ENCODE data around the gene ECE1.
"Not testable (repeated sequence)": the region's sequence is repeated elsewhere in the genome, so short reads cannot be mapped to it uniquely, and the experiment has no call there.

The ECE1 gene

DNA sequence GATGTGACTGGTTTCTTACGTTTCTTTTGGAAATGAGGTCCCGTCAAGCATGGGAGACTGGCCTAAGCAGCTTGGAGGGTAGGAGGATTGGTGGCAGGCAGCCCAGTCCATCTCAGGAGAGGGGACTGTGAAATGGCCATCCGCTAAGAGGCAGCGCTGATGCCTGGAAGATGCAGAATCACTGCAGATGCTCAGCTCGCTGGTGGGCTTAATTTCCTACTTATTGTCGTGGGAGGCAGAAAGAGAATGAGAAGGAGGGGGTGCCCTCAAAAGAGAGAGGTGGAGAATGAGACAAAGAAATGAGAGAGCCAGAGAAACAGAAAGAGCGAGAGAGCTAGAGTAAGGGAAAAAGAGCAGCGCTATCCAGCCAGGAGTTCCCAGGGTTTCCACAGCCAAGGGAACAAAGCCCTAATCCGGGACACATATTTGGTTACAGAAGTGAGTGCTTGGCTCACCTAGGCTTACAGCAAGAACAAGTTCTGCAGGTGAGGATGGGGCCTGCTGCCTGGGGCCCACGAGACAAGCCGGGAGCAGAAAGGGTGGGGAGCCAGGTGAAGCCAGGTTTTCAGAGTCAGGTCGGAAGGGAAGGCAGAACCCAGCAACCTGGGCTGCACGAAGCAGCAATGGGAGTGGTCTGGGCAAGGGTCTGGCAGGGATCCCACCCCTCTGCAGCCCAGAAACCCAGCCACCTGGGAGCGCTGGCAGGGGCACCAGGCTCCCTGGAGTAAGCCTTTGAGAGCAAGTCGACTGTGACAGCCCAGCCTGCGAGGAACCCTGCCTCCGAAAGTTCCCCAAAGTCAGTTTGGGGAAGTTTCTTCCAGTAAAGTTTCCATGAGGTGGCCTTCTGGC is 5.8 kb downstream of the ECE1 start:
- Mint-ChIP-seq H3K36me3 (peaks cover 17% of the 10 kb centered on the region), H3K4me1 (peaks cover 47% of the 10 kb centered on the region), H3K4me3 (peak overlapping the region; percentile 61), H3K27me3 (no peaks in the 10 kb centered on the region), H3K27ac (peak overlapping the region; percentile 79), H3K9me3 (no peaks in the 10 kb centered on the region)
- ATAC-seq (ENCODE audit: low read depth) (peak; percentile 42), DNase-seq (ENCODE audit: low spot score in 2 of 2) (no peak)

DNA sequence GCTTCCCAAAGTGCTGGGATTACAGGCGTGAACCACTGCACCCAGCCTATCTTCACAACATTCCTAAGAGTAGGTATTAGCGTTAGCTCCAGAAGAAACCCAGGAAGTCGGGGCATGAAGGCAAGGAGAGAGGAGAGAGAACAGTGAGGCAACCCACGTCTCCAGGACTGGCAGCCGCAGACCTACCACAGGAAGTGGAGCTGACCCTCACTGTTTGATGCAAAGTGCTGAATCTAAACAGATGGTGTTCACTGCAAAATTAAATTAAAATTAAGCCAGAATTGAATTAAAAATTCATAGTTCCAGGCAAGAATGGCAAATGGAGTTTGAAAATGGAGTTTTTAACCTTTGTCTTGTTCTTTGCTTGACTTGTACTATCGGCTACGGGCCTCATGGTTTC is 6.7 kb downstream of the ECE1 start:
- ATAC-seq (ENCODE audit: low read depth) (no peak), DNase-seq (ENCODE audit: low spot score in 2 of 2) (no peak)
- Mint-ChIP-seq H3K27ac (no peak overlapping the region), H3K4me1 (peaks cover 40% of the 10 kb centered on the region), H3K4me3 (peak overlapping the region; percentile 7), H3K9me3 (no peaks in the 10 kb centered on the region), H3K27me3 (no peaks in the 10 kb centered on the region), H3K36me3 (peaks cover 17% of the 10 kb centered on the region)

DNA sequence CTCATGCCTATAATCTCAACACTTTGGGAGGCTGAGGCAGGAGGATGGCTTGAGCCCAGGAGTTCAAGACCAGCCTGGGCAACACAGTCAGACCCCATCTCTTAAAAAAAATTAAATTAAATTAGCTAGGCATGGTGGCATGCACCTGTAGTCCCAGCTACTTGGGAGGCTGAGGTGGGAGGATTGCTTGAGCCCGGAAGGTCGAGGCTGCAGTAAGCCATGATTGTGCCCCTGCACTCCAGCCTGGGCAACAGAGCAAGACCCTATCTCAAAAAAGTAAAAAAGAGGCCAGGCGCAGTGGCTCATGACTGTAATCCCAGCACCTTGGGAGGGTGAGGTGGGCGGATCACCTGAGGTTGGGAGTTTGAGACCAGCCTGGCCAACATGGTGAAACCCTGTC is 8.2 kb downstream of the ECE1 start:
- H3K27ac Mint-ChIP-seq; H3K9me3 Mint-ChIP-seq; H3K27me3 Mint-ChIP-seq; DNase-seq (ENCODE audit: low spot score in 2 of 2); ATAC-seq (ENCODE audit: low read depth); H3K4me3 Mint-ChIP-seq: not testable (repeated sequence)
- H3K36me3 Mint-ChIP-seq = peaks cover 20% of the 10 kb centered on the region
- peaks cover 31% of the 10 kb centered on the region for H3K4me1 Mint-ChIP-seq

DNA sequence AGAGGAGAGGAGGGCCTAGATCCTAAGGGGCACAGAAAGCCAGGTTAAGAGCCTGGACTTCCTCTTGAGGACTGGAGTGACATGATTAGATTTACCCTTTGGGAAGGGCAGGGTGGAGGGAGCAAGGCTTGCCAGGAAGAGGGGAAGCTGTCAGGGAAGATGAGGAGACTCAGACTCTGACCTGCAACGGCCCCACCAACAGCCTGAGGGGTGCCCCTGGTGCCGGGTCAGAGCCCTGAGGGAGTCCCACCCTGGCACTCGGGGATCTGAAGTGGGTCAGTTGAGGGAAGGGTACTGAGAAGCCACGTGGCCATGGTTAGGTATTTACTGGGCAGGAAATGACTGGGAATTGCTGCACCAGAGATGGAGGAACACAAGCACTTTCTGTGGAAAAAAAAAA is 9.8 kb downstream of the ECE1 start:
- H3K4me1 Mint-ChIP-seq = peaks cover 30% of the 10 kb centered on the region
- H3K4me3 Mint-ChIP-seq = peak overlapping the region; percentile 63
- no peaks in the 10 kb centered on the region for H3K27me3 Mint-ChIP-seq
- H3K27ac Mint-ChIP-seq = peak overlapping the region; percentile 93
- ATAC-seq (ENCODE audit: low read depth) (no peak), DNase-seq (ENCODE audit: low spot score in 2 of 2) (no peak)
- H3K9me3 Mint-ChIP-seq = no peaks in the 10 kb centered on the region
- H3K36me3 Mint-ChIP-seq = peaks cover 20% of the 10 kb centered on the region

DNA sequence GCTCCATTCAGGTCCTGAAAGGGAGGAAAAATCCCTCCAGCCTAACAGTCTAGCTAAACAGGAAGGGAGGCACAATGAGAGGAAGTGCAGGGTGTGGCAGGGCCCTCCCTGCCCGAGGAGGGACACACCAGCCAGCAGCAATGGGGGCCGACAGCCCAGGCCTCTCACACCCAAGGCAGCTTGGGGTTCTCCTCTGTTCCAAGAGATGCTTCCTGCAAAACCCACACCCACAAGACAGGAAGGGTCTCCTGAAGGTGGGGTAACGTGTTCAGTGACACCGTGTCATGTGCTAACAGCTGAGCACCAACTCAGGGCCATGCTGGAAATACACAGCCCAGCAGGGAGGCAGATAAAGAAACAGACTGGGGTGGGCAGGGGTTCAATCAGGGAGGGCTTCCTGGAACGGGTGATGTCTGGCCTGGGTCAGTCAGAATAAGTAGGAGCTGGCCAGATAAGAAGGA is 10.2 kb downstream of the ECE1 start:
- H3K27me3 Mint-ChIP-seq = no peaks in the 10 kb centered on the region
- peak overlapping the region; percentile 93 for H3K27ac Mint-ChIP-seq
- H3K4me1 Mint-ChIP-seq = peaks cover 27% of the 10 kb centered on the region
- peaks cover 20% of the 10 kb centered on the region for H3K36me3 Mint-ChIP-seq
- H3K4me3 Mint-ChIP-seq = peak overlapping the region; percentile 63
- ATAC-seq (ENCODE audit: low read depth) (peak; percentile 63), DNase-seq (ENCODE audit: low spot score in 2 of 2) (no peak)
- no peaks in the 10 kb centered on the region for H3K9me3 Mint-ChIP-seq

DNA sequence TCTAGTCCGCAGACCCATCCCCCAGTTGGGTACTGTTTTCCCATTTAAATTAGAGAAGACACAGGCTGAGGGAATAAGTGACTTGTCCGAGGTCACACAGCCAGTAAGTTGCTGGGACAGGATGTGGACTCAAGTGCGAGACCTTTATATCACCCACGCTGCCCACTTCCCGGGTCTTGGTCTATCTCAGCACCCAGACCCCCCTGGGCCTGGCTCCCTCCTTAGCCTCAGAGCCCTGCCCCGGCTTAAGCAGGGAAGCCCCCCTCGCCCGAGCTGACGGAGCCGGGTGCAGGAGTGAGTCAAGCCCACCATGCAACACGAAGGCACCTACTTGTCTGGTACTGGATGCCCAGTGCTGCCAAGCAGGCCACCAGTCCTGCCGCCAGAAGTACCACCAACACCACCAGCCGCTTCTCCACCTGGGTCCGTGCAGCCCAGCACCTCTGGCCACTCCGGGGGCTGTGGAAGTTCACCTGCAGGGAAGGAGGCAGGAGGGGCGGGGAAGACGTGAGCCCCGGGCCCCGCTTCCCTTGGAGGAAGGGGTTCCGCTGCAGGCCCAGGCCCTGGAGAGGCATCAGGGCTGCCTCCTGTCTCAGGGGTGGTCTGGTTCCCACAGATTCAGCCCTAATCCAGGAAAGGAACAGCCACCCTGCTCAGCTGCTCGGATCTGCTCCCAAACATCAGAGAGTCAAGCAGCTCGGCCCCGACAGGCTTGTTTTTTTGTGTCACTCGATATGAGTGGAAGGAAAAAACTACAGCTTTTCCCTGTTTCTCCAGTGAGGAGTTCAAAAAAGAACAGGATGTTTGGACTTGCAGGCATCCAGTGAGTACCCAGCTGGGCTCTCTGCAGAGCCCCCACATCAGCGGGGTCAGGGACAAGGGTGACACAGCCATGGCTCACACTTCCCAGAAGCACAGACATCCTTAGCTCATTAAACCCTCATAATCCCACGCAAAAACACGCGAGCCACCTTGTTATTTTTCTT is 11.1 kb downstream of the ECE1 start:
- Mint-ChIP-seq H3K9me3 (no peaks in the 10 kb centered on the region), H3K27ac (peak overlapping the region; percentile 93), H3K36me3 (peaks cover 27% of the 10 kb centered on the region), H3K4me3 (peak overlapping the region; percentile 63), H3K27me3 (no peaks in the 10 kb centered on the region), H3K4me1 (peaks cover 21% of the 10 kb centered on the region)
- ATAC-seq (ENCODE audit: low read depth) (no peak), DNase-seq (ENCODE audit: low spot score in 2 of 2) (no peak)

DNA sequence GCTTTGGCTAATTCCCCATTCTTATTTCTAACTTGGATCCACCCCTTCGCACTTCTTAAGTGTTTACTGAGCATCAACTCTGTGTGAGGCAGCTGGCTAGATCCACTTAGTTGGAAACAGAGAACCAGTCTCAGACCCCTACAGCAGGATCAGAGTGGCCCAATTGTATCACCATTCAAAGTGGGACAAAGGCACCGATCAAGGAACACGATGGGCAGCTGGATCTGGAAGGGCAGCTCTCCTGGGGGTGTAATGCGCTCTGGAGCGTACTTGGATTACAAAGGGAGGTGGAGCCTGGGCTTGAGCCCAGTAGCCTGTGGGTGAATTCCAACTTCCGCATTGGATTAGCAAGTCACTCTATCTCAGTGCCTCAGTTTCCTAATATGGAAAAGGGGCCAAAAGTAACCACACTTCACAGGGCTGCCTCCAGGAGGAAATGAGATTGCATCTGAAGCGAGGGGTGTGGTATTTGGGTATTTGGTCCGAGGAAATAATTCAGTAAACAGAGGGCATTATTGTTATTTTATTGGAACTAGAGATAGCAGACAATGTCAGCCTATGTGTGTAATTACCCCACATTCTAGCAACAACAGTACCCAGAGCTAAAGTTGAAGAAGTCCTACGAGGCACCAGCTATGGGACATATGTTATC is 11.9 kb downstream of the ECE1 start:
- Mint-ChIP-seq H3K27me3 (no peaks in the 10 kb centered on the region), H3K4me3 (no peak overlapping the region), H3K36me3 (peaks cover 26% of the 10 kb centered on the region), H3K27ac (no peak overlapping the region), H3K4me1 (peaks cover 16% of the 10 kb centered on the region), H3K9me3 (no peaks in the 10 kb centered on the region)
- ATAC-seq (ENCODE audit: low read depth) (no peak), DNase-seq (ENCODE audit: low spot score in 2 of 2) (no peak)

DNA sequence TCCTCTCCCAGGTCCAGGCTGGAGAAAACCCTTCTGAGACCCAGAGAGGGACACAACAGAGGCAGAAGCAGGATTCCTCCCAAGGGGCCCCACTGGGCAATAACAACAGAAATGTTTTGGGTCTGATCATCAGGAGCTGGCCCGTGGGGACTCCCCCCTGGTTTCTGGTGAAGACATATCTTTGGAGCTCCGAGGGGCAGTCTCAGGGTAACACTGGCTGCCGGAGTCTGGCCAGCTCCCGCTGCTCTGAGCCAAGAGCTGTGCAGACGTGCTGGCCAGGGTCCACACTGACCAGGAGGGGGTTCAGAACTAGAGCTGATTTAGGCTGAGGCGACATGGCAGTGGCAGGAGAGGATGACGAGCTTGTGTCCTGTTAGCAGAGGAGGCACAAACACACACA is 13.1 kb downstream of the ECE1 start:
- Mint-ChIP-seq H3K4me3 (no peak overlapping the region), H3K9me3 (no peaks in the 10 kb centered on the region), H3K27me3 (no peaks in the 10 kb centered on the region), H3K4me1 (peaks cover 12% of the 10 kb centered on the region), H3K27ac (peak overlapping the region; percentile 3), H3K36me3 (peaks cover 22% of the 10 kb centered on the region)
- ATAC-seq (ENCODE audit: low read depth) = no peak
- no peak for DNase-seq (ENCODE audit: low spot score in 2 of 2)

DNA sequence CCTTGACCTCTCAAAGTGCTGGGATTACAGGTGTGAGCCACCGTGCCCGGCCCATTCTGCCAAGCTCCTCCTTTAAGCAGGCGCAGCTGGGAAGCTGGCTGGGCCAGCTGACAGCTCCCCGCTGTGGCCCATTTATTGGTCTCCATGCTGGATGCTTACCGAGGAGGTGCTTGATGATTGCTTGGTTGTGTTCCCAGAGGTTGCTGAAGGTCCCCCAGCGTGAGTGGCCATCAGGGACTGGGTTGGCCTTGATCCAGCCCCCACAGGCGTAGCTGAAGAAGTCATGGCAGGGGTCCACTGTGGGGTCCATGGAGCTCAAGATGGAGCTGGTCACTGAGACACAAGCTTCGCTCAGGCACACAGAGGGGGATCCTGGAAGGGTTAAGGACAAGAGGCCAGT is 17.7 kb downstream of the ECE1 start:
- Mint-ChIP-seq H3K9me3 (no peaks in the 10 kb centered on the region), H3K4me3 (no peak overlapping the region)

DNA sequence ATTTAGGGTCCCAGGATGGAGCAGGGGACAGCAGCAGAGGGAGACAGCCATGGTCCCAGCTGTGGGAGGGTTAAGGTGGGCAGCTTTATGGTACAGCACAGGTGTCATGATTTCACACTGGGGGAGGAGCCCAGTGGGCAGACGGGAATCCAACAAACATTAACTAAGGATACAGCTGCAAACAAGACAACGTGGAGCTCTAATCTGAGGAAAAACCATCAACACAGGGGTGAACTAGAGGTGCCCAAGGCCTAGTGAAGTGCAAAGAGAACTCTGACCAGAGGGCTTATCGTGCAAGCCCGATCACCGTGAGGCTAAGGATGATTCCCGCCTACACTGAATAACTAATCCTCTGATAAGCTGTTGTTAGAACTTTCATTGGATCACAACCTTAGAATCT is 18.7 kb downstream of the ECE1 start:
- Mint-ChIP-seq H3K27me3 (no peaks in the 10 kb centered on the region), H3K9me3 (no peaks in the 10 kb centered on the region), H3K4me3 (no peak overlapping the region), H3K27ac (no peak overlapping the region), H3K4me1 (peaks cover 6% of the 10 kb centered on the region), H3K36me3 (peaks cover 24% of the 10 kb centered on the region)
- ATAC-seq (ENCODE audit: low read depth) (no peak), DNase-seq (ENCODE audit: low spot score in 2 of 2) (no peak)

More for the DNA sequence above, 17.7 kb downstream of the ECE1 start:
- DNase-seq (ENCODE audit: low spot score in 2 of 2) (no peak), ATAC-seq (ENCODE audit: low read depth) (no peak)
- H3K27ac Mint-ChIP-seq = peak overlapping the region; percentile 67
- H3K27me3 Mint-ChIP-seq = no peaks in the 10 kb centered on the region
- peaks cover 6% of the 10 kb centered on the region for H3K4me1 Mint-ChIP-seq
- peaks cover 22% of the 10 kb centered on the region for H3K36me3 Mint-ChIP-seq

DNA sequence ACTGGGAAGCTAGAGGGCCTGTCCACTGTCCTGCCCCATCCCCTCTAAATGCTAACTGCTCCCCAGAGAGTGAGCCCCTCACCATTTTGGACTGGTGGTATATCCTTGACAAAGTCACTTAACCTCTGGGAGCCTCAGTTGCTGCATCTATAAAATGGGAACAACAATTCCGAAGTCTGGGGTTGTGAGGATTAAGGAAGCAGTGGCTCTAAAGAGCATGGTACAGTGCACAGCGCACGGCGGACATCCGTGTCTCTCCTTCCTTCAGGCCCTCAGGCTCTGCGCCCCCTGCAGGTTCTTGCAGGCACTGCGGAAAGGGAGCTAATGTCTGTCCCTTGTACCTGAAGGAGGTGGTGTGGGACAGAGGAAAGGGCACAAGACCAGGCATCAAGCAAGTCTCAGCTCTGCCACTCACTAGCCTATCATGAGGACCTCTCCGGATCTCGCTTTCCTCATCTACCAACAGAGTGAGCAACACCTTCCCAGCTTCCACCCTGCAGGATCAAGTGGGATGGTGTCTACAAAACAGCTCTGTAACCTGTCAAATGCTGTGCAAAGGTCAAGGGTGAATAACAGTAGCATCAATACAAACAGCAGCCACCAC is 20.1 kb downstream of the ECE1 start:
- Mint-ChIP-seq H3K9me3 (no peaks in the 10 kb centered on the region), H3K4me1 (peaks cover 6% of the 10 kb centered on the region), H3K27me3 (no peaks in the 10 kb centered on the region), H3K27ac (peak overlapping the region; percentile 62), H3K4me3 (no peak overlapping the region), H3K36me3 (peaks cover 22% of the 10 kb centered on the region)
- ATAC-seq (ENCODE audit: low read depth) (peak; percentile 97), DNase-seq (ENCODE audit: low spot score in 2 of 2) (peak; percentile 86 to 92)

DNA sequence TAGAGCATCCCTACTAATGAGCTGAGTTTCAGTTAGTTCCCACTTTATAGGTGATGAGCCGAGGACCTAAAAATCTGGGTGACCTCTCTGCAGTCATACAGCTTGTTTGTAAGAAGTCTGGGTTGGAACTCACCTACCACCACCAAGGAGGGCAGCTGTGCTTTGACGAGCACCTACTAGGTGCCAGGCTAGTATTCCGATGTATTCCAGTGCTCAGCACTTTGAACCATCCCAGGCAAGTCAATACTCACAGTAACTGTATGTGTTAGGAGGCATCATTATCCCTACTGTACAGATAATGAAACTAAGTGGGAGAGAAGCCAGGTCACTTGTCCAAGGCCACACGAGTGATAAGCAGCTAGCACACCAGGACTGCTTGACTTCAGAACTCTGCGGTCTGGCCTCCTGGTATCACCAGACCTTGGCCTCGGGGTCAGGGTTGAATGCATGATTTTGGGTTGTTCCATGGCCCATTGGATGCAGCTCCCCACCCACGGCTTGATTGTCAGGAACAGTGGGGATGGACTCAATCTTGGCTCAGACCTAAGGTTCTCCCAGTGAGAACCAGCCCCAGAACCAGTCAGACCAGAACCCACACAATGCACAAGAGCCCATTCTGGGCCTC is 20.7 kb downstream of the ECE1 start:
- Mint-ChIP-seq H3K9me3 (no peaks in the 10 kb centered on the region), H3K4me3 (no peak overlapping the region), H3K27me3 (no peaks in the 10 kb centered on the region), H3K36me3 (peaks cover 21% of the 10 kb centered on the region), H3K4me1 (peaks cover 8% of the 10 kb centered on the region), H3K27ac (peak overlapping the region; percentile 62)
- DNase-seq (ENCODE audit: low spot score in 2 of 2) = no peak
- no peak for ATAC-seq (ENCODE audit: low read depth)

Data from memory B cell (primary cell).